IPS DF 6.9 (cell line): Measurements from ENCODE around the gene CLIP2.
A peak's percentile ranks its signal among the peaks of the same experiment; 100 is the strongest.
"Not testable (repeated sequence)": the region's sequence is repeated elsewhere in the genome, so short reads cannot be mapped to it uniquely, and the experiment has no call there.

Source experiments
- DNase-seq: peaks from one replicate; pipeline ENCODE4 v3.0.0-alpha.2; 2013; ENCODE audit warnings: low read depth, low spot score
- H3K27ac ChIP-seq: one replicate; pipeline ENCODE4 v1.5.1; 2013; ENCODE audit warnings: low read length, control low read depth
- H3K27me3 ChIP-seq: 2 replicates; pipeline ENCODE4 v1.6.1; 2013; ENCODE audit warnings: mild to moderate bottlenecking, low read length; ENCODE audit not compliant: control insufficient read depth, insufficient read depth
- H3K36me3 ChIP-seq: 2 replicates; pipeline ENCODE4 v1.6.1; 2013; ENCODE audit warnings: low read length; ENCODE audit not compliant: control insufficient read depth, insufficient read depth
- H3K4me1 ChIP-seq: 2 replicates; pipeline ENCODE4 v1.6.1; 2013; ENCODE audit warnings: low read length; ENCODE audit not compliant: control insufficient read depth, insufficient read depth
- H3K4me3 ChIP-seq: 2 replicates; pipeline ENCODE4 v1.5.1; 2013; ENCODE audit warnings: mild to moderate bottlenecking, low read length
- H3K9me3 ChIP-seq: 2 replicates; pipeline ENCODE4 v1.6.1; 2013; ENCODE audit warnings: low read length, inconsistent platforms; ENCODE audit not compliant: control insufficient read depth, insufficient read depth
- WGBS: extraction: QIAGEN DNeasy Blood & Tissue Kit; methylation state at CpG from one replicate; pipeline ENCODE4 v1.1.7; 2013; ENCODE audit warnings: mixed read lengths, missing lambda C conversion rate; ENCODE audit not compliant: insufficient read length, insufficient coverage; 5-methylcytosine and 5-hydroxymethylcytosine counted together

Gene CLIP2

DNA sequence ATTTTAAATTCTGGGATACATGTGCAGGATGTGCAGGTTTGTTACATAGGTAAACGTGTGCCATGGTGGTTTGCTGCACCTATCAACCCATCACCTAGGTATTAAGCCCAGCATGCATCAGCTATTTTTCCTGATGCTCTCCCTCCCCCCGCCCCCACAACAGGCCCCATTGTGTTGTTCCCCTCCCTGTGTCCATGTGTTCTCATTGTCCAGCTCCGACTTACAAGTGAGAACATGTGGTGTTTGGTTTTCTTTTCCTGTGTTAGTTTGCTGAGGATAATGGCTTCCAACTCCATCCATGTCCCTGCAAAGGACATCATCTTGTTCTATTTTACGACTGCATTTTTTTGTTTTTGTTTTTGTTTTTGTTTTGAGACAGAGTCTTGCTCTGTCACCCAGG, 26.7 kb downstream of the CLIP2 start:
- not testable (repeated sequence) for H3K27ac ChIP-seq, DNase-seq, H3K9me3 ChIP-seq, H3K36me3 ChIP-seq, H3K4me3 ChIP-seq, H3K4me1 ChIP-seq, H3K27me3 ChIP-seq
- no CpG with 5 or more reads among the region's 4 CpGs for WGBS

DNA sequence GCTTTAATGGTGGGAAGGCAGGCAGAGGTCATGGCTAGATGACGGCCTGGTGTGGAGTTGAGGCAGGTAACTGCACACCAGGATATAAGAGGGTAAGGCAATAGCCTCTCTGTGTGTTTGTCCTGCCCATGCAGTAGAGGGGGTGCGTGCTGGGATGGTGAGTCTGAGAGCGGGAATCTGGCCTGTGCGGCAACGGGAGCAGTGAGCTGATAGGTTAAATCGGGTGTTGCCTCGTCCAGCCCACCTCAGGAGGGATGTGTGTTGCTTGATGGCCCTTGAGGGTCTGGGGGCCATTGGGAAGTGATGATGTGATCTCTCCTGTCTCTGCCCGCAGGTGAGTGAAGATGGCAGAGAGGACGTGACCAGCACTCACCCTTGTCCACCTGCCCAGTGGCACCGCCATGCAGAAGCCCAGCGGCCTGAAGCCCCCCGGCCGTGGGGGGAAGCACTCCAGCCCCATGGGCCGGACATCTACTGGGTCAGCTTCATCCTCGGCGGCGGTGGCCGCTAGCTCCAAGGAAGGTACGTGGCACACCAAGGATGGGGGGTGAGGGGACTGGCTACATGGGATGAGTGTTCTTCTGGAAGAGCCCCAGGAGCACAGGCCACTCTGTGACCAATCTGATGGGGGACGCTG, 28.1 kb downstream of the CLIP2 start:
- no peak for DNase-seq
- 0 out of 2 replicates have a peak, but pooled peaks cover 1% of the 10 kb centered on the region for H3K4me1 ChIP-seq
- no peaks in the 10 kb centered on the region for H3K9me3 ChIP-seq
- WGBS: no CpG with 5 or more reads among the region's 20 CpGs
- no peak overlapping the region for H3K4me3 ChIP-seq
- no peaks in the 10 kb centered on the region for H3K27me3 ChIP-seq
- no peak overlapping the region for H3K27ac ChIP-seq
- H3K36me3 ChIP-seq: no peaks in the 10 kb centered on the region

GRCh38 chr7:74318043-74318442, 28.8 kb downstream of the CLIP2 start:
- Histone ChIP-seq H3K4me1 (no peaks in the 10 kb centered on the region), H3K9me3 (no peaks in the 10 kb centered on the region), H3K4me3 (no peak overlapping the region), H3K27me3 (no peaks in the 10 kb centered on the region), H3K27ac (no peak overlapping the region), H3K36me3 (no peaks in the 10 kb centered on the region)
- DNase-seq: no peak
- WGBS: no CpG with 5 or more reads among the region's 8 CpGs

GRCh38 chr7:74320645-74321221, 31.5 kb downstream of the CLIP2 start:
- Histone ChIP-seq H3K4me1 (no peaks in the 10 kb centered on the region), H3K9me3 (no peaks in the 10 kb centered on the region), H3K4me3 (no peak overlapping the region), H3K27me3 (no peaks in the 10 kb centered on the region), H3K36me3 (no peaks in the 10 kb centered on the region), H3K27ac (no peak overlapping the region)
- peak; percentile 18 for DNase-seq
- no CpG with 5 or more reads among the region's 9 CpGs for WGBS

DNA sequence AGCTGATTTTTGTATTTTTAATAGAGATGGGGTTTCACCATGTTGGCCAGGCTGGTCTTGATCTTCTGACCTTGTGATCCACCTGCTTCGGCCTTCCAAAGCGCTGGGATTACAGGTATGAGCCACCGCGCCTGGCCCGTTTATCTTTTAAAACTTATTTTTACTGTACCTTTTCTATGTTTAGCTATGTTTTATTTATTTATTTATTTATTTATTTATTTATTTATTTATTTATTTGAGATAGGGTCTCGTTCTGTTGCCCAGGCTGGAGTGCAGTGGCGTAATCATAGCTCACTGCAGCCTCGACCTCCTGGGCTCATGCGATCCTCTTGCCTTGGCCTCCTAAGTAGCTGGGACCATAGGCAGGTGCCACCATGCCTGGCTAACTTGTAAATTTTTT, 33.7 kb downstream of the CLIP2 start:
- not testable (repeated sequence) for H3K4me1 ChIP-seq, H3K27me3 ChIP-seq, H3K27ac ChIP-seq, H3K9me3 ChIP-seq, H3K4me3 ChIP-seq, H3K36me3 ChIP-seq, DNase-seq
- WGBS: no CpG with 5 or more reads among the region's 9 CpGs

DNA sequence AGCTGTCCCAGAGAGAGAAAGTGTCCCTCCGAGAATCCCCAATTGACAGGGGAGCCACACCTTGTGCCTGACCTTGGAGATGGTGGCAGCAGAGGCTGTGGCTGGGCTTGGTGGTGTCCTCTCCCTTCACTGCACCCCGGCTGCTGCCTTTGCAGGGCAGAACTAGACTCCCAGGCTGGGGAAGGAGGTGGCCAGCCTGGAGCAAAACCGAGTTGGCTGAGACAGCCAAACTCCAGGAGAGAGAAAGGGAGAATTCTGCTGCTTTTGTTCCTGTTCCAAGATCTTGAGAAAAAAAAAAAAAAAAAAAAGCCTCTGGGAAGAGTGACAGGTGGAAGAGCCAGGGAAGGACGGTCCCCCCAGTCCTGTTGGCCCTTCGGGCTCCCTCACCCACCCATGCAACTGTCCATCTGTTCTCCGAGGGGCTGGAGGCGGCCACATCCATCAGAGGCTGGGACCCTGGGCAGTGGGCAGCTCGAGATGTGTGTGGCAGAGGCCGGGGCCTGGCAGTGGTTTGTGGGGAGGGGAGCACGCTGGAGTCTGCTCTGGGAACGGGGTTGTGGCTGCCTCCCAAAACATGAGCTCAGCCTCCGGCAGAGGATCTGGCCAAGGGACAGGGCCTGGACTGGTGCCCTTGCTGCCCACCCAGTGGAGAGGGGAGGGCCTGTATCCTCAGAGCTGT, 35.5 kb downstream of the CLIP2 start:
- H3K4me1 ChIP-seq: no peaks in the 10 kb centered on the region
- no peaks in the 10 kb centered on the region for H3K9me3 ChIP-seq
- H3K4me3 ChIP-seq: no peak overlapping the region
- no CpG with 5 or more reads among the region's 12 CpGs for WGBS
- H3K27me3 ChIP-seq: no peaks in the 10 kb centered on the region
- DNase-seq: no peak
- H3K36me3 ChIP-seq: peaks cover 3% of the 10 kb centered on the region; the same call in 1 of the 2 replicates
- H3K27ac ChIP-seq: no peak overlapping the region

DNA sequence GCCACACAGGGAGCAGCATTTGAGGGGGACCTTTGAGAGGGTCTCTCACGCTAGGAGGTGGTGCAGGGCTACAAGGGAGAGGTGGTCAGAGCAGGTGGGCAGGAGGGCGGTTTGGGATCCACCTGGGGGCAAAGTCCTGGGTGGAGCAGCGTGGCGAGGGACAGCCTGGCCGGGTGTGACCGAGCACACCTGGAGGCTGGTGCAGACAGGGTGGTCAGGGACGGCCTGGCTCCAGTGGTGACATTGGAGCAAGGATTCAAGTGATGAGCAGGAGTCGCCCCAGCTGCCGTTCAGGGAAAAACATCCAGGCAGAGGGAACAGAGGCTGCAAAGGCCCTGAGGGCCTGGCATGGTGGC, 36.0 kb downstream of the CLIP2 start:
- Histone ChIP-seq H3K4me3 (no peak overlapping the region), H3K27me3 (no peaks in the 10 kb centered on the region), H3K9me3 (no peaks in the 10 kb centered on the region), H3K4me1 (no peaks in the 10 kb centered on the region), H3K36me3 (peaks cover 3% of the 10 kb centered on the region; the same call in 1 of the 2 replicates), H3K27ac (no peak overlapping the region)
- no peak for DNase-seq
- no CpG with 5 or more reads among the region's 9 CpGs for WGBS

DNA sequence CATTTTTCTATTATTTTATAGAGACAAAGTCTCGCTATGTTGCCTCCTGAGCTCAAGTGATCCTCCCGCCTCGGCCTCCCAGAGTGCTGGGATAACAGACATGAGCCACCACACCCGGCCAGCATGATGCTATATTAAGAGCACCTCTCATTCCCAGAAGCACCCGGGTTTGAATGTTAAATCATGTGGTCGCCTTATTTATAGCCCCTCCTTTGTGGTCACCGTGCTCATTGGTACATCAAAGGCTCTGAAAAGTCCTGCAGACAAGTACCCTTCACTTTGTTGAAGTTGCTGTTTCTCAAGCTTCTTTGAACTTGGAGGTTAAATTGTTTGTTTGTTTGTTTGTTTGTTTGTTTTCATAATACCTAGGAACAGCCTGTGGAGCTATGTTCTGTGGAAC, 40.0 kb downstream of the CLIP2 start:
- no peak overlapping the region for H3K4me3 ChIP-seq
- H3K36me3 ChIP-seq: peaks cover 3% of the 10 kb centered on the region; the same call in 1 of the 2 replicates
- no peak overlapping the region for H3K27ac ChIP-seq
- H3K27me3 ChIP-seq: no peaks in the 10 kb centered on the region
- no peaks in the 10 kb centered on the region for H3K4me1 ChIP-seq
- H3K9me3 ChIP-seq: no peaks in the 10 kb centered on the region
- no peak for DNase-seq
- WGBS: no CpG with 5 or more reads among the region's 7 CpGs

- no peaks in the 10 kb centered on the region for H3K27me3 ChIP-seq
- WGBS: no CpG with 5 or more reads among the region's 17 CpGs
- H3K9me3 ChIP-seq: no peaks in the 10 kb centered on the region
- no peaks in the 10 kb centered on the region for H3K4me1 ChIP-seq
- no peak for DNase-seq
- H3K36me3 ChIP-seq: no peaks in the 10 kb centered on the region
- H3K4me3 ChIP-seq: no peak overlapping the region
- no peak overlapping the region for H3K27ac ChIP-seq
These were observed 43.4 kb downstream of the CLIP2 start for GRCh38 chr7:74332373-74333176.

GRCh38 chr7:74334030-74334429, 44.8 kb downstream of the CLIP2 start:
- Histone ChIP-seq H3K36me3 (no peaks in the 10 kb centered on the region; the same call in 1 of the 2 replicates), H3K4me1 (no peaks in the 10 kb centered on the region), H3K27me3 (no peaks in the 10 kb centered on the region), H3K9me3 (no peaks in the 10 kb centered on the region), H3K27ac (no peak overlapping the region), H3K4me3 (no peak overlapping the region)
- WGBS: no CpG with 5 or more reads among the region's 11 CpGs
- DNase-seq: no peak
